Liver (tissue), 9 donors: ENCODE measurements around the gene EHD4. TPM values are rescaled to one million over a fixed set of nuclear protein-coding genes. Genes with fewer than 3 reads are reported as not detected.

Experiments used
- DNase-seq: peaks from one replicate; pipeline ENCODE4 v3.0.0-alpha.2; 2017; ENCODE audit warnings: low spot score
- H3K27ac ChIP-seq, 2 donors: one replicate each; pipeline ENCODE4 v1.7.0; 2013; ENCODE audit warnings: inconsistent platforms in 2 of 2, low read length in 2 of 2, control low read depth in 1 of 2, low read depth in 1 of 2, mild to moderate bottlenecking in 1 of 2
- H3K27me3 ChIP-seq, 4 donors: one replicate each; pipeline versions ENCODE4 v1.6.1 to v1.7.0; 2013; ENCODE audit warnings: low read length in 3 of 4, inconsistent platforms in 1 of 4, mild to moderate bottlenecking in 1 of 4, moderate library complexity in 1 of 4; ENCODE audit not compliant: control insufficient read depth in 4 of 4, insufficient read depth in 4 of 4
- H3K36me3 ChIP-seq, 4 donors: one replicate each; pipeline versions ENCODE4 v1.6.1 to v1.7.0; 2013; ENCODE audit warnings: low read length in 3 of 4, mild to moderate bottlenecking in 3 of 4, low read depth in 1 of 4, moderate library complexity in 1 of 4; ENCODE audit not compliant: control insufficient read depth in 4 of 4, insufficient read depth in 3 of 4
- H3K4me1 ChIP-seq, 4 donors: one replicate each; pipeline versions ENCODE4 v1.6.1 to v1.7.0; 2013; ENCODE audit warnings: low read length in 3 of 4, mild to moderate bottlenecking in 3 of 4, moderate library complexity in 1 of 4; ENCODE audit not compliant: control insufficient read depth in 4 of 4, insufficient read depth in 4 of 4
- H3K4me3 ChIP-seq, 3 donors: one replicate each; pipeline versions ENCODE4 v1.6.1 to v1.7.0; 2013; ENCODE audit warnings: low read length in 3 of 3, control low read depth in 1 of 3, low read depth in 1 of 3, mild to moderate bottlenecking in 1 of 3
- H3K9ac ChIP-seq, 2 donors: one replicate each; pipeline ENCODE4 v1.7.0; 2013; ENCODE audit warnings: low read length in 2 of 2, mild to moderate bottlenecking in 2 of 2, moderate library complexity in 2 of 2, control low read depth in 1 of 2, low read depth in 1 of 2
- H3K9me3 ChIP-seq, 4 donors: one replicate each; pipeline versions ENCODE4 v1.6.1 to v1.7.0; 2013; ENCODE audit warnings: low read length in 3 of 4; ENCODE audit not compliant: control insufficient read depth in 4 of 4
- EGR1 ChIP-seq, 2 donors: IDR thresholded peaks; 2 replicates each; pipeline ENCODE4 v1.6.1; 2016 to 2018; ENCODE audit warnings: antibody characterized with exemption in 2 of 2, low read depth in 2 of 2
- FOXA1 ChIP-seq: IDR thresholded peaks from 2 replicates; pipeline ENCODE4 v1.6.1; 2016; ENCODE audit warnings: antibody characterized with exemption
- FOXA2 ChIP-seq: IDR thresholded peaks from 2 replicates; pipeline ENCODE4 v1.6.1; 2016; ENCODE audit warnings: antibody characterized with exemption
- GABPA ChIP-seq, 2 donors: IDR thresholded peaks in 1 of 2; conservative IDR thresholded peaks in 1 of 2; 2 replicates each; pipeline ENCODE4 v1.6.1; 2016; ENCODE audit warnings: antibody characterized with exemption in 2 of 2, mild to moderate bottlenecking in 1 of 2, moderate library complexity in 1 of 2
- HNF4A ChIP-seq, 2 donors: conservative IDR thresholded peaks; 2 replicates each; pipeline ENCODE4 v1.6.1; 2016; ENCODE audit warnings: antibody characterized with exemption in 2 of 2, mild to moderate bottlenecking in 2 of 2
- HNF4G ChIP-seq: IDR thresholded peaks from 2 replicates; pipeline ENCODE4 v1.6.1; 2016; ENCODE audit warnings: antibody characterized with exemption
- JUND ChIP-seq, 2 donors: IDR thresholded peaks; 2 replicates each; pipeline ENCODE4 v1.6.1; 2016; ENCODE audit warnings: antibody characterized with exemption in 2 of 2
- NR2F2 ChIP-seq: IDR thresholded peaks from 2 replicates; pipeline ENCODE4 v1.6.1; 2016; ENCODE audit warnings: antibody characterized with exemption
- RAD21 ChIP-seq, 2 donors: IDR thresholded peaks; 2 replicates each; pipeline ENCODE4 v1.6.1; 2016; ENCODE audit warnings: antibody characterized with exemption in 2 of 2, mild to moderate bottlenecking in 2 of 2
- RXRA ChIP-seq, 2 donors: IDR thresholded peaks; 2 replicates each; pipeline ENCODE4 v1.6.1; 2017 to 2018; ENCODE audit warnings: antibody characterized with exemption in 2 of 2, mild to moderate bottlenecking in 1 of 2
- SP1 ChIP-seq: IDR thresholded peaks from 2 replicates; pipeline ENCODE4 v1.6.1; 2018; ENCODE audit warnings: antibody characterized with exemption, mild to moderate bottlenecking
- TAF1 ChIP-seq: conservative IDR thresholded peaks from 2 replicates; pipeline ENCODE4 v1.6.1; 2016; ENCODE audit warnings: antibody characterized with exemption, mild to moderate bottlenecking
- YY1 ChIP-seq: IDR thresholded peaks from 2 replicates; pipeline ENCODE4 v1.6.1; 2016; ENCODE audit warnings: antibody characterized with exemption, mild to moderate bottlenecking
- WGBS: extraction: QIAGEN DNeasy Blood & Tissue Kit; methylation state at CpG from one replicate; pipeline ENCODE4 v1.1.7; 2013; 5-methylcytosine and 5-hydroxymethylcytosine counted together
- polyA plus RNA-seq, 2 donors: library from polyadenylated mRNA; stranded (reverse) in 1 of 2; unstranded in 1 of 2; fragments of 200-250 nt in 1 of 2; fragments of >200 nt in 1 of 2; fragmentation: Nextera tagmentation in 1 of 2; extraction: Ambion mirVana in 1 of 2; gene quantifications; one replicate each; pipeline versions ENCODE4 v1.2.1 to v1.2.3, GENCODE V29; 2013 to 2015
- total RNA-seq, 2 donors: library from RNA; depleted of rRNA; stranded (reverse); fragments of >200 nt; gene quantifications; one replicate each; pipeline ENCODE4 v1.2.3, GENCODE V29; 2014
- TF ChIP-seq, protein P1 (sequence below): IDR thresholded peaks from 2 replicates; pipeline ENCODE4 v1.6.1; 2016; ENCODE audit warnings: antibody characterized with exemption
- TF ChIP-seq, protein P2 (sequence below): IDR thresholded peaks from 2 replicates; pipeline ENCODE4 v1.6.1; 2016; ENCODE audit warnings: antibody characterized with exemption
- TF ChIP-seq, protein P3 (sequence below): IDR thresholded peaks from 2 replicates; pipeline ENCODE4 v1.6.1; 2016; ENCODE audit warnings: antibody characterized with exemption
- TF ChIP-seq, protein P4 (sequence below): IDR thresholded peaks from 2 replicates; pipeline ENCODE4 v1.6.1; 2016; ENCODE audit warnings: antibody characterized with exemption, mild to moderate bottlenecking
- donor health status: healthy.
- donor health status: healthy.
- donor health status: healthy.
- donor health status: healthy.
- donor health status: healthy.

Gene EHD4
- total and polyA plus RNA-seq, 4 donors, result 3.3 to 10.0 (median 6.2) TPM

DNA sequence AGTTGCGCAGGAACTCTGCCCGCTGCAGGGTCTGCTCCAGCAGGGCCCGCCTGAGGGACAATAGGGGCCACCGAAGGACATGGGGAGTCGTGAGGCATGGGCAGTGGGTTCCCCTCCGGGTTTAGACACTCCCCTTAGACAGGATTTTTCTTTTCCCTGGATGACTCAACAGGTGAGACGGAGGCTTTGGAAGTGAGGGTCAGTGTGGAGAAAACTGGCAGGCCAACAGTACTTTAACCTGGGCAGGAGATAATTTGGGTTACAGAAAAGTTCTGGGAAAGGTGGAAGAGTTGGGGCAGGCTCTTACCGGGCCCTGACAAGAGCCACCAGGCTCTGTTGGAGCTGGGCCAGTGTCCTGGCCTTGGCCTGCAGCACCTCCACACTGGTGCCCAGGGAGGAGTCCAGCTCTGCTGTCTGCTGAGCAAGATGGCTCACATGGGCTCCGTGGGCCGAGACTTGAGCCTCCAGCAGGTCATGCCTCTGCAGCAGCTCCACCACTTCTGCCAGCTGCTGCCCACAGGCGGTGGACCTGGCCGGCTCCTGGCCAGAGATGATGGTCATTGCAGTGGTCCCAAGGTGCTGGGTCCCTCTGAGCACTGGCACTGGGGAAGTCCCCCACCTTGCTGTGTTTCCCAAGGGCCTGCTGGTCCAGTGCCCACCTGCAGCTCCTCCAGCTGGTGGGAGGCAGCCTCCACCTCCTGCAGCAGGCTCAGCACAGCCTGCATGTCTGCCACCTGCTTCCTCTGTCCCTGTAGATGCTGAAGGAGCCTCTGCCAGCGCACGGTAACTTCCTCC lies 89.5 kb downstream of the EHD4 start:
- TF ChIP-seq NR2F2 (no peak), HNF4A (conservative IDR thresholded peaks at IDR 0.05) (peak in 1 of 2 donors; percentile 22)
- TF ChIP-seq, protein P1, sequence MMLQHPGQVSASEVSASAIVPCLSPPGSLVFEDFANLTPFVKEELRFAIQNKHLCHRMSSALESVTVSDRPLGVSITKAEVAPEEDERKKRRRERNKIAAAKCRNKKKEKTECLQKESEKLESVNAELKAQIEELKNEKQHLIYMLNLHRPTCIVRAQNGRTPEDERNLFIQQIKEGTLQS, result no peak
- no peaks in the 10 kb centered on the region for H3K9me3 ChIP-seq
- H3K4me3 ChIP-seq, result peak overlapping the region in 1 of 3 donors; percentile 5
- DNase-seq, result no peak
- H3K4me1 ChIP-seq, result peaks cover 26 to 50% (median 38%) of the 10 kb centered on the region in 4 donors
- 74% methylated on average over 14 of the region's 14 CpGs for WGBS
- H3K27me3 ChIP-seq, result no peaks in the 10 kb centered on the region
- H3K36me3 ChIP-seq, result no peaks in the 10 kb centered on the region
- H3K27ac ChIP-seq, result peak overlapping the region; percentile 8 to 47
- no peak overlapping the region for H3K9ac ChIP-seq

DNA sequence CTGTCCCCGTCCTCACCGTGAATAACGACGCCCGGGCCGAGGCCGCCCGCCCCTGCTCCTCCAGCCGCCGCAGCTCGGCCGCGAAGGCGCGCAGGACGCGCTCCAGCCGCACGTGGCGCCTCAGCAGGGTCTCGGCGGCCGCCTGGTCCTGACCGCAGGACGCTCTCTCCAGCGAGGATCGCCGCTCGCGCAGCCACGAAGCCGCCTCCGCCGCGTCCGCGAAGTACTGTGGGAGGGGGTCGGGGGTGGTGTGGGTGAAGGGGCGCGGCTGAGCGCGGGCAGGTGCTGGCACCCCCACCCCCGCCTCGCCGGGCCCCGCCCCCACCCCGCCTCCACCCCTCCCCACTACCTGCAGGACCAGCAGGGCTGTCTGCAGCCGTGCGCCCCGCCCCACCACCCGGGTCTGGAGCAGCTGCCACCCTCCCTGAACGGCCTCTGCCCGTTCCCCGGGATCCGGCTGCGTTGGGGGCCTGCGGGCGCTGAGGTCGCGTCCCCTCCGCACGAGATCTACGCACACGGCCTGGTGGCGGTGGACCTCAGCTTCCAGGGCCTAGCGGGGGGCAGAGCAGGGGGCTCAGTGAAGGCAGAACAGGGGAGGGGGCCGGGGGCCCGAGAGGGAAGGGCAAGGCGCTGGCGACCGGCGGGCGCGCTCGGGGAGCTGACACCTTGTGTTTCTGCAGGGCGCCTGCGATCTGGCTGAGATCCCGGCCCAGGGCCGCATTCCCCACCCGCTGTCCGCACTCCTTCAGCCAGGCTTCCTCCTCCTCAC lies 90.3 kb downstream of the EHD4 start:
- TF ChIP-seq RAD21 (IDR thresholded peaks at IDR 0.05), result no peak
- TF ChIP-seq, protein P1, result no peak
- TF ChIP-seq RXRA (IDR thresholded peaks at IDR 0.05), result no peak
- no peak for TF ChIP-seq FOXA2
- no peak for TF ChIP-seq NR2F2
- no peak for TF ChIP-seq SP1
- no peak for TF ChIP-seq TAF1
- TF ChIP-seq YY1, result no peak
- TF ChIP-seq HNF4G, result no peak
- no peak for TF ChIP-seq FOXA1
- no peak for TF ChIP-seq EGR1 (IDR thresholded peaks at IDR 0.05; ENCODE audit: low read depth in 2 of 2)
- TF ChIP-seq JUND (IDR thresholded peaks at IDR 0.05), result no peak
- TF ChIP-seq, protein P2, sequence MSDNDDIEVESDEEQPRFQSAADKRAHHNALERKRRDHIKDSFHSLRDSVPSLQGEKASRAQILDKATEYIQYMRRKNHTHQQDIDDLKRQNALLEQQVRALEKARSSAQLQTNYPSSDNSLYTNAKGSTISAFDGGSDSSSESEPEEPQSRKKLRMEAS, result no peak
- TF ChIP-seq GABPA (IDR thresholded peaks at IDR 0.05 in 1 of 2, conservative IDR thresholded peaks at IDR 0.05 in 1 of 2), result no peak
- TF ChIP-seq, protein P3, sequence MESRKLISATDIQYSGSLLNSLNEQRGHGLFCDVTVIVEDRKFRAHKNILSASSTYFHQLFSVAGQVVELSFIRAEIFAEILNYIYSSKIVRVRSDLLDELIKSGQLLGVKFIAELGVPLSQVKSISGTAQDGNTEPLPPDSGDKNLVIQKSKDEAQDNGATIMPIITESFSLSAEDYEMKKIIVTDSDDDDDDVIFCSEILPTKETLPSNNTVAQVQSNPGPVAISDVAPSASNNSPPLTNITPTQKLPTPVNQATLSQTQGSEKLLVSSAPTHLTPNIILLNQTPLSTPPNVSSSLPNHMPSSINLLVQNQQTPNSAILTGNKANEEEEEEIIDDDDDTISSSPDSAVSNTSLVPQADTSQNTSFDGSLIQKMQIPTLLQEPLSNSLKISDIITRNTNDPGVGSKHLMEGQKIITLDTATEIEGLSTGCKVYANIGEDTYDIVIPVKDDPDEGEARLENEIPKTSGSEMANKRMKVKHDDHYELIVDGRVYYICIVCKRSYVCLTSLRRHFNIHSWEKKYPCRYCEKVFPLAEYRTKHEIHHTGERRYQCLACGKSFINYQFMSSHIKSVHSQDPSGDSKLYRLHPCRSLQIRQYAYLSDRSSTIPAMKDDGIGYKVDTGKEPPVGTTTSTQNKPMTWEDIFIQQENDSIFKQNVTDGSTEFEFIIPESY, result no peak
- TF ChIP-seq, protein P4, sequence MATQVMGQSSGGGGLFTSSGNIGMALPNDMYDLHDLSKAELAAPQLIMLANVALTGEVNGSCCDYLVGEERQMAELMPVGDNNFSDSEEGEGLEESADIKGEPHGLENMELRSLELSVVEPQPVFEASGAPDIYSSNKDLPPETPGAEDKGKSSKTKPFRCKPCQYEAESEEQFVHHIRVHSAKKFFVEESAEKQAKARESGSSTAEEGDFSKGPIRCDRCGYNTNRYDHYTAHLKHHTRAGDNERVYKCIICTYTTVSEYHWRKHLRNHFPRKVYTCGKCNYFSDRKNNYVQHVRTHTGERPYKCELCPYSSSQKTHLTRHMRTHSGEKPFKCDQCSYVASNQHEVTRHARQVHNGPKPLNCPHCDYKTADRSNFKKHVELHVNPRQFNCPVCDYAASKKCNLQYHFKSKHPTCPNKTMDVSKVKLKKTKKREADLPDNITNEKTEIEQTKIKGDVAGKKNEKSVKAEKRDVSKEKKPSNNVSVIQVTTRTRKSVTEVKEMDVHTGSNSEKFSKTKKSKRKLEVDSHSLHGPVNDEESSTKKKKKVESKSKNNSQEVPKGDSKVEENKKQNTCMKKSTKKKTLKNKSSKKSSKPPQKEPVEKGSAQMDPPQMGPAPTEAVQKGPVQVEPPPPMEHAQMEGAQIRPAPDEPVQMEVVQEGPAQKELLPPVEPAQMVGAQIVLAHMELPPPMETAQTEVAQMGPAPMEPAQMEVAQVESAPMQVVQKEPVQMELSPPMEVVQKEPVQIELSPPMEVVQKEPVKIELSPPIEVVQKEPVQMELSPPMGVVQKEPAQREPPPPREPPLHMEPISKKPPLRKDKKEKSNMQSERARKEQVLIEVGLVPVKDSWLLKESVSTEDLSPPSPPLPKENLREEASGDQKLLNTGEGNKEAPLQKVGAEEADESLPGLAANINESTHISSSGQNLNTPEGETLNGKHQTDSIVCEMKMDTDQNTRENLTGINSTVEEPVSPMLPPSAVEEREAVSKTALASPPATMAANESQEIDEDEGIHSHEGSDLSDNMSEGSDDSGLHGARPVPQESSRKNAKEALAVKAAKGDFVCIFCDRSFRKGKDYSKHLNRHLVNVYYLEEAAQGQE, result no peak
- no peaks in the 10 kb centered on the region for H3K27me3 ChIP-seq
- H3K9me3 ChIP-seq, result no peaks in the 10 kb centered on the region
- H3K36me3 ChIP-seq, result no peaks in the 10 kb centered on the region
- H3K4me3 ChIP-seq, result peak overlapping the region in 1 of 3 donors; percentile 5
- WGBS, result 38% methylated on average over 81 of the region's 81 CpGs
- H3K27ac ChIP-seq, result peak overlapping the region in 1 of 2 donors; percentile 47
- no peak for DNase-seq
- H3K4me1 ChIP-seq, result peaks cover 26 to 50% (median 38%) of the 10 kb centered on the region in 4 donors
- no peak overlapping the region for H3K9ac ChIP-seq
